ENCODE data around the gene PARP11. TPM values are rescaled to one million over a fixed set of nuclear protein-coding genes. Genes with fewer than 3 reads are reported as not detected.

PARP11 gene
- total RNA-seq, 1 experiment from 2014 or later, result 8.0 TPM

- no peak for TF ChIP-seq ZNF671 (CRISPR knock-in tag; IDR thresholded peaks at IDR 0.05)
- no peak for TF ChIP-seq TEAD4 (CRISPR knock-in tag; IDR thresholded peaks at IDR 0.05)
- TF ChIP-seq USF1 (CRISPR knock-in tag; IDR thresholded peaks at IDR 0.05), result no peak
- no peak for TF ChIP-seq TP53 (CRISPR knock-in tag; IDR thresholded peaks at IDR 0.05)
Measured at GRCh38 chr12:3869865-3870264, 3.3 kb downstream of the PARP11 start (continued).

- ChIA-PET CTCF (interaction anchor here (2.3 kb wide), 1 partner anchor 14 kb away, joined by 8 read pairs; no protein-coding TSS in a partner anchor), POLR2A (no interaction called here)
- TF ChIP-seq ARID4B (CRISPR knock-in tag; IDR thresholded peaks at IDR 0.05; ENCODE audit: borderline replicate concordance), result no peak
- no peak for TF ChIP-seq GABPB1 (CRISPR knock-in tag; IDR thresholded peaks at IDR 0.05)
- TF ChIP-seq JUN (CRISPR knock-in tag; IDR thresholded peaks at IDR 0.05), result no peak
- TF ChIP-seq FOXJ3 (CRISPR knock-in tag; IDR thresholded peaks at IDR 0.05; ENCODE audit: borderline replicate concordance), result no peak
- TF ChIP-seq ZNF232 (CRISPR knock-in tag; IDR thresholded peaks at IDR 0.05), result no peak
- no peak for TF ChIP-seq RELA (CRISPR knock-in tag; IDR thresholded peaks at IDR 0.05; ENCODE audit: borderline replicate concordance)
- no peak for TF ChIP-seq NR2C2 (CRISPR knock-in tag; IDR thresholded peaks at IDR 0.05)
- TF ChIP-seq STAT6 (CRISPR knock-in tag; conservative IDR thresholded peaks at IDR 0.05; ENCODE audit: low read depth), result no peak
- no peak for TF ChIP-seq RORB (CRISPR knock-in tag; IDR thresholded peaks at IDR 0.05)
- no peak for TF ChIP-seq ZNF512 (CRISPR knock-in tag; IDR thresholded peaks at IDR 0.05; ENCODE audit: borderline replicate concordance)
- TF ChIP-seq ATF6 (CRISPR knock-in tag; IDR thresholded peaks at IDR 0.05), result no peak
- TF ChIP-seq PRRX2 (CRISPR knock-in tag; IDR thresholded peaks at IDR 0.05), result no peak
- no peak for TF ChIP-seq IRF1 (CRISPR knock-in tag; IDR thresholded peaks at IDR 0.05)
- no peak for TF ChIP-seq E2F4 (CRISPR knock-in tag; IDR thresholded peaks at IDR 0.05; ENCODE audit: borderline replicate concordance, low read depth)
- TF ChIP-seq EMX1 (CRISPR knock-in tag; IDR thresholded peaks at IDR 0.05), result no peak
- no peak for TF ChIP-seq ZMAT4 (CRISPR knock-in tag; IDR thresholded peaks at IDR 0.05)
- H3K36me3 Mint-ChIP-seq, result peaks cover 23% of the 10 kb centered on the region
- peaks cover 28% of the 10 kb centered on the region for H3K9me3 Mint-ChIP-seq
- H3K4me3 Mint-ChIP-seq, result no peak overlapping the region
- ATAC-seq (no peak), DNase-seq (ENCODE audit: low spot score) (no peak)
- H3K4me1 Mint-ChIP-seq, result peaks cover 16% of the 10 kb centered on the region
- H3K27me3 Mint-ChIP-seq (ENCODE audit: low read depth), result no peaks in the 10 kb centered on the region; the same call in 1 of the 2 replicates
- no peak overlapping the region for H3K27ac Mint-ChIP-seq
Measured at GRCh38 chr12:3869433-3869832, 3.8 kb downstream of the PARP11 start.

Measured in WTC11 (cell line).